Measurements from ENCODE around the gene UBL7.
"Not testable (repeated sequence)": the region's sequence is repeated elsewhere in the genome, so short reads cannot be mapped to it uniquely, and the experiment has no call there.

Gene UBL7

GRCh38 chr15:74460871-74461846 is at the start of gene UBL7:
UBL7 (minus strand) TSS chr15:74461160; CDS start chr15:74458867, 2,293 bp downstream.
- DNase-seq (ENCODE audit: low read depth in 2 of 2): peak; percentile 90 to 95

GRCh38 chr15:74506515-74506840 is 45.5 kb upstream of the UBL7 start:
- no peak for DNase-seq (ENCODE audit: low read depth in 2 of 2)

GRCh38 chr15:74505837-74506514 is 45.0 kb upstream of the UBL7 start:
- no peak for DNase-seq (ENCODE audit: low read depth in 2 of 2)

GRCh38 chr15:74504836-74505235 is 43.9 kb upstream of the UBL7 start:
- DNase-seq (ENCODE audit: low read depth in 2 of 2): no peak

- no peak for DNase-seq (ENCODE audit: low read depth in 2 of 2)
Observed at GRCh38 chr15:74504418-74504817, 43.5 kb upstream of the UBL7 start.

GRCh38 chr15:74502301-74502700 is 41.3 kb upstream of the UBL7 start:
- DNase-seq (ENCODE audit: low read depth in 2 of 2): no peak

GRCh38 chr15:74500401-74500800 is 39.4 kb upstream of the UBL7 start:
- no peak for DNase-seq (ENCODE audit: low read depth in 2 of 2)

- DNase-seq (ENCODE audit: low read depth in 2 of 2): no peak
Observed at GRCh38 chr15:74499366-74499765, 38.4 kb upstream of the UBL7 start.

GRCh38 chr15:74497584-74497983 is 36.6 kb upstream of the UBL7 start:
- DNase-seq (ENCODE audit: low read depth in 2 of 2): no peak

GRCh38 chr15:74496648-74497047 is 35.7 kb upstream of the UBL7 start:
- DNase-seq (ENCODE audit: low read depth in 2 of 2): no peak

- DNase-seq (ENCODE audit: low read depth in 2 of 2): no peak
Observed at GRCh38 chr15:74490339-74490689, 29.4 kb upstream of the UBL7 start.

GRCh38 chr15:74489518-74490338 is 28.8 kb upstream of the UBL7 start:
- DNase-seq (ENCODE audit: low read depth in 2 of 2): peak; percentile 59 to 66

- DNase-seq (ENCODE audit: low read depth in 2 of 2): no peak
Observed at GRCh38 chr15:74488776-74489175, 27.8 kb upstream of the UBL7 start.

GRCh38 chr15:74482661-74483060 is 21.7 kb upstream of the UBL7 start:
- DNase-seq (ENCODE audit: low read depth in 2 of 2): no peak

- not testable (repeated sequence) for DNase-seq (ENCODE audit: low read depth in 2 of 2)
Observed at GRCh38 chr15:74480364-74480763, 19.4 kb upstream of the UBL7 start.

GRCh38 chr15:74471621-74472020 is 10.7 kb upstream of the UBL7 start:
- not testable (repeated sequence) for DNase-seq (ENCODE audit: low read depth in 2 of 2)

- DNase-seq (ENCODE audit: low read depth in 2 of 2): no peak
Observed at GRCh38 chr15:74470631-74471395, 9.9 kb upstream of the UBL7 start.

GRCh38 chr15:74468341-74469032 is 7.5 kb upstream of the UBL7 start:
- no peak for DNase-seq (ENCODE audit: low read depth in 2 of 2)

- no peak for DNase-seq (ENCODE audit: low read depth in 2 of 2)
Observed at GRCh38 chr15:74466570-74466969, 5.6 kb upstream of the UBL7 start.

- no peak for DNase-seq (ENCODE audit: low read depth in 2 of 2)
Observed at GRCh38 chr15:74464897-74465296, 3.9 kb upstream of the UBL7 start.

GRCh38 chr15:74464216-74464615 is 3.3 kb upstream of the UBL7 start:
- no peak for DNase-seq (ENCODE audit: low read depth in 2 of 2)

Measured in stimulated activated CD8-positive, alpha-beta memory T cell treated with anti-CD3 and anti-CD28 coated beads, Interleukin-15, amount 100 ng/mL, for 4 hours (primary cell).